ENCODE measurements around the gene EMP3.
"Not testable (repeated sequence)": the region's sequence is repeated elsewhere in the genome, so short reads cannot be mapped to it uniquely, and the experiment has no call there.

Gene EMP3

DNA sequence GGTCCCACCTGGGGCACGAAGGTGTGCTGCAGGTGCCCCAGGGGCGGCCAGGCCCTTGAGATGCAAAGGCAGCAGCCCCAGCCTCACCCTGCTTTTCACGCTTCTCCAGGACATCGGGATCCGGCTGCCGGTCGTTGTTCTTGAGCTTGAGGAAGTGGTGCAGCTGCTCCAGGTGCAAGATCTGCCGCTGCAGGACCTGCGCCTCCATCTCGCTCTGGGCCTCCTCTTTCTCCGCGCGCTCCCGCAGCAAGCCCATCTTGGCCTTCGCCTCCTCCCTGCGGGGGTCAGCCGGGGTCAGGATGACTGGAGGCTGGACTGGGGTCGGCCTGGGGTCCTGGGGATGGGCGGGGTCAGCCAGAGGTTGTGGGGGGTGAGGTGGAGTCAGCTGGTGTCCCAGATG lies 21.5 kb upstream of the EMP3 start:
- H3K27ac Mint-ChIP-seq, result no peak overlapping the region
- peak; percentile 36 for ATAC-seq
- no peak overlapping the region for H3K4me3 Mint-ChIP-seq
- H3K27me3 Mint-ChIP-seq, result no peaks in the 10 kb centered on the region
- no peaks in the 10 kb centered on the region for H3K4me1 Mint-ChIP-seq
- no peaks in the 10 kb centered on the region for H3K36me3 Mint-ChIP-seq
- H3K9me3 Mint-ChIP-seq, result no peaks in the 10 kb centered on the region

DNA sequence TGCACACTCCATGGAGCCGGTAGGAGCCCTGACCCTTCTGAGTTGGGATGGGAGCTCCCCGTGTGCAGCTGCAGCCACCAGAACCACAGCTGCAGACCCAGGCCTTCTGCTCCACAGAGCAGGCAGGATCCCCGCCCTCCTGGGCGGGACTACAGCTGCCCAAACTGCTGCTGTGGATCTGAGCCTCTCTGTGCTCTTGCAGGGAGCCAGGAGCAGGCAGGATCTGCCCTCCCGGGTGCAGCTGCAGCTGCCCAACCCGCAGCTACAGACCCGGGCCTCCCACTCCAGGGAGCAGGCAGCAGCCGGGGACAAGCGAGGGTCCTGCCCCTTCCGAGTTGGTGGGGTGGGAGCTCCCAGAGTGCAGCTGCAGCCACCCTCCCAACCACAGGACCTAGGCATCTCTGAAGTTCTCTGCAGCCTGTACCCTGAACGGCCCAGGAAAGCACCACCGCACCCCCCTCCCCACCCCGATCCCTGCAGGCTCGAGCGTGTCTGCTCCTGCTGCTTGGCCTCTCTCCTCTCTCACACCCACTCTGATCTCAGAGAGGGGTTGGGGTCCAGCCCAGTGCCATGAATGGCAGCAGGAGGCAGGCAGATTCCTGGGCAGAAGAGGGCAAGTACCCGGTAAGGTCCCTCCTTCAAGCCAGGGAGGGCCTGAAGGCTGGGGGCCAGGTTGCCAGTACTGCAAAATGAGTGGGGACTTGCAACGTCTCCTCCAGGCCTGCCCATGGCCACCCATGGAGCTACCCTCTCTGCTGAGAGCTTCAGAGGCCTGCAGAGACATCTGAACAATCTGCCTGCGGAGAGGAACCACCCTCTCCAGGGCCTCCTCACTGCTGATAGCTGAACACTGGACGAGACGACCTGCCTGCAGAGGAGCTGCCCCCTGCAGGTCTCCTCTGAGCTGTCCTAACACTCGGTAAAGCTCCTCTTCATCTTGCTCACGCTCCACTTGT lies 16.4 kb upstream of the EMP3 start:
- no peak for ATAC-seq
- Mint-ChIP-seq H3K27me3 (no peaks in the 10 kb centered on the region), H3K9me3 (no peaks in the 10 kb centered on the region), H3K4me1 (no peaks in the 10 kb centered on the region), H3K27ac (no peak overlapping the region), H3K4me3 (no peak overlapping the region), H3K36me3 (no peaks in the 10 kb centered on the region)

DNA sequence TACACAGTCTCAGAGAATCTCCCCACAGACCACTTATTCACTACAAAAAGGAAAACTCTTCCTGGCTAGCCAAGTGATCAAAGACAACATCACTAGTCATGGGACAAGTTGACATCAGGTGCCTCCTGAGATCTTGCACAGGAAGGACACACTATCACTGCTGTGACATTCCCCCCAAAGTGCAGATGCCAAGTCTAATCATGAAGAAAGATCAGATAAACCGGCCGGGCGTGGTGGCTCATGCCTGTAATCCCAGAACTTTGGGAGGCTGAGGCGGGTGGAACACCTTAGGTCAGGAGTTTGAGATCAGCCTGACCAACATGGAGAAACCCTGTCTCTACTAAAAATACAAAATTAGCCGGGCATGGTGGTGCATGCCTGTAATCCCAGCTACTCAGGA lies 15.6 kb upstream of the EMP3 start:
- H3K4me1 Mint-ChIP-seq, H3K27ac Mint-ChIP-seq, H3K27me3 Mint-ChIP-seq, H3K9me3 Mint-ChIP-seq, H3K4me3 Mint-ChIP-seq, H3K36me3 Mint-ChIP-seq, ATAC-seq: not testable (repeated sequence)

- Mint-ChIP-seq H3K36me3 (no peaks in the 10 kb centered on the region), H3K4me1 (no peaks in the 10 kb centered on the region), H3K27ac (no peak overlapping the region), H3K4me3 (no peak overlapping the region), H3K9me3 (no peaks in the 10 kb centered on the region), H3K27me3 (no peaks in the 10 kb centered on the region)
- no peak for ATAC-seq
Measured at GRCh38 chr19:48310227-48310626, 15.1 kb upstream of the EMP3 start.

DNA sequence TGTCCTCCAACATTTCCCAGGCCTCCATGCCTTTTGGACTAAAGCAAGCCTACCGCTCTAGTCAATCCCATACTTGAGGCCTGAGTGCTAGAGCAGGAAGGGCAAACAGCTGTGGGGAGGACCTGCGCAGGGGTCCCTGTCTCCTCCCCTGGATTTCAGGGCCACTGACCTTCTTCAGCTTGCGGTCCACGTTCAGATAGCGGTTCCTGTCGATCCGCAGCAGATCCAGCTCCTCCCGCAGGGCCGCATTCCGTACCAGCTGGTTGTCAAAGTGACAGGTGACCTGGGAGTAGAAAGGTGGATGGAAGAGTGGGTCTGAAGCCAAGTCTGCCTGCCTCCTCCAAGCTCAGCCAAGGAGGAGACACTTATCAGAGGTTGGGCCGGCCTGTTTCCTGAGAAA lies 14.0 kb upstream of the EMP3 start:
- no peak for ATAC-seq
- H3K36me3 Mint-ChIP-seq, result no peaks in the 10 kb centered on the region
- no peaks in the 10 kb centered on the region for H3K4me1 Mint-ChIP-seq
- H3K4me3 Mint-ChIP-seq, result no peak overlapping the region
- H3K9me3 Mint-ChIP-seq, result no peaks in the 10 kb centered on the region
- H3K27me3 Mint-ChIP-seq, result no peaks in the 10 kb centered on the region
- no peak overlapping the region for H3K27ac Mint-ChIP-seq

DNA sequence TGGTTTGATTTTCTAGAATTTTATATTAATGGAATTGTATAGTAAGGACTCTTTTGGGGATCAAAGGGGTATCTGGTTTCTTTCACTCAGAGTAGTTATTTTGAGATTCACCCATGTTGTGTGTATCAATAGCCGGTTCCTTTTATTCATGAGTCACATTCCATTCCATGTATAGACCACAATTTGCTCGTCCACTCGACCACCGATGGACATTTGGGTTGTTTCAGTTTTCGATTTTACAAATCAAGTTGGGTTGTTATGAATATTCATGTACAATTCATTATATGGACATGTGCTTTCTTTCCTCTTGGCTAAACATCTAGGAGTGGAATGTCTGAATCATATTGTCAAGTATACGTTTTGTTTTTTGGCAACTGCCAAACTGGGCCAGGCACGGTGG lies 9.6 kb upstream of the EMP3 start:
- Mint-ChIP-seq H3K27ac (no peak overlapping the region), H3K27me3 (no peaks in the 10 kb centered on the region), H3K9me3 (no peaks in the 10 kb centered on the region), H3K4me1 (peaks cover 11% of the 10 kb centered on the region), H3K36me3 (no peaks in the 10 kb centered on the region), H3K4me3 (no peak overlapping the region)
- ATAC-seq, result no peak

GRCh38 chr19:48317708-48317960 lies 7.7 kb upstream of the EMP3 start:
- H3K9me3 Mint-ChIP-seq, ATAC-seq, H3K36me3 Mint-ChIP-seq, H3K27me3 Mint-ChIP-seq, H3K27ac Mint-ChIP-seq, H3K4me3 Mint-ChIP-seq: not testable (repeated sequence)
- peaks cover 20% of the 10 kb centered on the region for H3K4me1 Mint-ChIP-seq

- H3K4me3 Mint-ChIP-seq, result no peak overlapping the region
- H3K9me3 Mint-ChIP-seq, result no peaks in the 10 kb centered on the region
- no peaks in the 10 kb centered on the region for H3K36me3 Mint-ChIP-seq
- ATAC-seq, result no peak
- peaks cover 28% of the 10 kb centered on the region for H3K4me1 Mint-ChIP-seq
- H3K27ac Mint-ChIP-seq, result peak overlapping the region; percentile 7
- no peaks in the 10 kb centered on the region for H3K27me3 Mint-ChIP-seq
Measured at GRCh38 chr19:48318286-48318987, 6.9 kb upstream of the EMP3 start.

- no peaks in the 10 kb centered on the region for H3K9me3 Mint-ChIP-seq
- H3K27ac Mint-ChIP-seq, result peak overlapping the region; percentile 94
- ATAC-seq, result peak; percentile 38
- H3K4me1 Mint-ChIP-seq, result peaks cover 41% of the 10 kb centered on the region
- no peaks in the 10 kb centered on the region for H3K27me3 Mint-ChIP-seq
- no peaks in the 10 kb centered on the region for H3K36me3 Mint-ChIP-seq
- peak overlapping the region; percentile 95 for H3K4me3 Mint-ChIP-seq
Measured at GRCh38 chr19:48319647-48320541, 5.5 kb upstream of the EMP3 start.

- H3K27me3 Mint-ChIP-seq, result no peaks in the 10 kb centered on the region
- H3K4me1 Mint-ChIP-seq, result peaks cover 49% of the 10 kb centered on the region
Measured at GRCh38 chr19:48321372-48321621, 4.1 kb upstream of the EMP3 start.

DNA sequence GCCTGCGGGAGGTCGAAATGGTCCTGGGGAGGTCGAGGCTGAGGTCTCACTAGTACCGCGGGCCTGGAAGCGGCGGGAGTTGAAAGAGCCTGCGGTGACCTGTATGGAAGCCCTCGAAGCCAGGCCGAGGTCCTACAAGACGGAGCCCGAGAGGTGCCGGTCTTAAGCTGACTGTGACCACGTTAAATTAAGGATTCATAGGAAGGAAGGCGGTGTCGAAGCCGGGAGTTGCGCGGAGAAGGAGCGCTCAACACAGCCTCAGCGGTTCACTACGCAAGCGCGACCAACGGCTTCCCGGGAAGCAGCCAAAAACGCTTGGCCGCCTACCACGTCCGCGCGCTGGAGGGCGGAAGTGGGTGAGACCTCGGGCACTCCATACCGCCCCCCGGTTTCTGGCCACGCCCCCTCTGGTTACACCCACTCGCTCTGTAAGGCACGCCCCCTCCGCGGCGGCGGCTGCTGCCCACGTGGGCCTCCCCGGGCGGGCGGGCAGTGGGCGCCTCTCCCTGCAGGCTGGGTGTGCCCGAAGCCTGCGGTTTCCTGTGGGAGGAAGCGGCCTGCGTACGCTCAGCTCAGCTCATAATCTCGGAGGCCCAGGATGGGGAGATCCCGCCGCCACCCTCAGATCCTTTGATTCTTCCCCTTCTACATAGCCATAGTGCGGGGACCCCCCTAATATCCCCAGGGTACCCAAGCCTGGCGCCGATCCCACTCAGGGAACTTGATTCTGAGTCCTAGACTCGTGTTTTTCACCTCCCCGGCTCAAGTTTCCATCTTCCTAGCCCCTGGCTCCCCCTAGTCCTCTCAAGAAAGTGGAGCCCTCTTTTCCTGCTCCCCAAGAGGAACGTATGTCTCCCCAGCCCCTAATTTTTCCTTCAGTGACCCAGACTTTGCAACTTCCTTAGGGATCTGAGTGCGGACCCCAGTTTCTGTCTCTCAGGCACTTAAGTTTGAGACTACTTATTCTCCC lies 3.4 kb upstream of the EMP3 start:
- peaks cover 55% of the 10 kb centered on the region for H3K4me1 Mint-ChIP-seq
- no peaks in the 10 kb centered on the region for H3K27me3 Mint-ChIP-seq
- H3K4me3 Mint-ChIP-seq, result peak overlapping the region; percentile 95
- no peaks in the 10 kb centered on the region for H3K9me3 Mint-ChIP-seq
- ATAC-seq, result peak; percentile 88
- H3K27ac Mint-ChIP-seq, result peak overlapping the region; percentile 94
- peaks cover 11% of the 10 kb centered on the region for H3K36me3 Mint-ChIP-seq

More at GRCh38 chr19:48321372-48321621, 4.1 kb upstream of the EMP3 start:
- Mint-ChIP-seq H3K27ac (peak overlapping the region; percentile 94), H3K9me3 (no peaks in the 10 kb centered on the region), H3K36me3 (peaks cover 5% of the 10 kb centered on the region), H3K4me3 (peak overlapping the region; percentile 95)
- ATAC-seq, result peak; percentile 88

DNA sequence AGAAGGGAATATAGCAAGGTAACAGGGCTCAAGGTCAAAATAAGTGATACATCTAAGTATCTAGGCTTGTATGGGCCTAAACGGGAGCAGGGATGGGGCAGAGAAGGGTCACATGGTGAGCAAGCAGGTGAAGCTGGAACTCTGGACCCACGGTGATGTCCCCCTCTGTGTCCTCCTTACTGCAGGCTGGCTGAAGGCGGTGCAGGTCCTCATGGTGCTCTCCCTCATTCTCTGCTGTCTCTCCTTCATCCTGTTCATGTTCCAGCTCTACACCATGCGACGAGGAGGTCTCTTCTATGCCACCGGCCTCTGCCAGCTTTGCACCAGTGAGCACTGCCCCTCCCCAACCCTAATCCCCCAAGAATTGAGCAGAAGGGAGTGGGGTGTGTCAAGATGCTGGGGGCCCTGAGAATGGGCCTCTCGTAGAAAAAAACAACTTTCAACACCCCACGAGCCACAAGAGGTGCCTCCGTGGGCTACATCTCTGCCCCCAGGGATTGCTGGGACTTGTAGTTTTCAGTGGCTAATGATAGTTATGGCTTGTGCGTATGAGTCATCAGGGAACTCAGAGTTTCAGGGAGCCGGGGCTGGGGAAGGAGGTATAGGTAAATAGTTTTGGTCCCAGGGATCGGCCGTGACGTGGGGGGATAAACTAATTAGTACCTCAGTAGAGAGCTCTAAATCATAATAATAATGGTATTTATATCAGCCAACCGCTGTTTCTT lies 4.0 kb downstream of the EMP3 start:
- peaks cover 87% of the 10 kb centered on the region for H3K4me1 Mint-ChIP-seq
- peak overlapping the region; percentile 81 for H3K4me3 Mint-ChIP-seq
- no peaks in the 10 kb centered on the region for H3K27me3 Mint-ChIP-seq
- no peak for ATAC-seq
- H3K27ac Mint-ChIP-seq, result peak overlapping the region; percentile 97
- H3K9me3 Mint-ChIP-seq, result no peaks in the 10 kb centered on the region
- peaks cover 49% of the 10 kb centered on the region for H3K36me3 Mint-ChIP-seq

DNA sequence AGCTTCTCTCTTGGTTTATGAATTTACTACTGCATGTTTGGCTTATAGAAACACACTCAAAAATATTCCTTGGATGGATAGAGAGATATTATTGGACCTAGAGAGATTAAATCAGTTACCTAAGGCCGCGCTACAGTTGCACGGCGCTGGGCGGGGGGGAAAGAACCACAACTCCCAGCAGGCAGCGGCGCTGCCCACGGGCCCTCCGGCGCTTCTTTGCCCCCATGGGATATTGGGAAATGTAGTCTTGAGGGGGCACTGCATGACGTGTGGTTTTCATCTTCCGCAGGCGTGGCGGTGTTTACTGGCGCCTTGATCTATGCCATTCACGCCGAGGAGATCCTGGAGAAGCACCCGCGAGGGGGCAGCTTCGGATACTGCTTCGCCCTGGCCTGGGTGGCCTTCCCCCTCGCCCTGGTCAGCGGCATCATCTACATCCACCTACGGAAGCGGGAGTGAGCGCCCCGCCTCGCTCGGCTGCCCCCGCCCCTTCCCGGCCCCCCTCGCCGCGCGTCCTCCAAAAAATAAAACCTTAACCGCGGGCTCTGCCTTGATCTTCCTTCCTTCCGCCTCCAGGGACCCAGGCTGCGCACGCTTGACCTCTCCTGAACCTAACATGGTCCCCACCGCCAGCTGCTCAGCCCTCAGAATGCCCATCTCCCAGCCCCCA lies 4.8 kb downstream of the EMP3 start:
- H3K9me3 Mint-ChIP-seq, result no peaks in the 10 kb centered on the region
- peak overlapping the region; percentile 97 for H3K27ac Mint-ChIP-seq

DNA sequence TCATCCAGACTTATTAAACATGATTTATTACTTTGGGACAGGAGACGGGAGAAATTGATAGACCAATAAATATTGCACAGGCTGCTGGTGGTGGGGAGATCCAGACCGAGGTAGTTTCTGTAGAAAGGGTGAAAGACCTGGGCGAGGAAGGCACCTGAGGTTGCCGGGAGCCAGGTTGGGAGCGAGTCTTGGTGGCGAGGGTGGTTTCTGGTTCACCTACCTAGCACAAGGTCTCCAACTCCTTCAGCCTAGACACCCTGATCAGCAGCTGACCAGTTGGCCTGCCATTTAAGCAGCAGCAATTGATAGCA lies 7.0 kb downstream of the EMP3 start:
- H3K27ac Mint-ChIP-seq, result peak overlapping the region; percentile 97
- H3K36me3 Mint-ChIP-seq, result peaks cover 34% of the 10 kb centered on the region
- peaks cover 73% of the 10 kb centered on the region for H3K4me1 Mint-ChIP-seq
- no peaks in the 10 kb centered on the region for H3K27me3 Mint-ChIP-seq
- no peak for ATAC-seq
- no peaks in the 10 kb centered on the region for H3K9me3 Mint-ChIP-seq
- H3K4me3 Mint-ChIP-seq, result peak overlapping the region; percentile 93

More for the DNA sequence above, 4.8 kb downstream of the EMP3 start:
- Mint-ChIP-seq H3K36me3 (peaks cover 49% of the 10 kb centered on the region), H3K4me3 (peak overlapping the region; percentile 81), H3K4me1 (peaks cover 89% of the 10 kb centered on the region), H3K27me3 (no peaks in the 10 kb centered on the region)
- peak; percentile 64 for ATAC-seq
